ENCODE data around the gene PAGR1.
A peak's percentile ranks its signal among the peaks of the same experiment; 100 is the strongest.

PAGR1 gene

GRCh38 chr16:29804020-29804419 is 11.9 kb upstream of the PAGR1 start:
- Histone ChIP-seq H3K4me3 (ENCODE audit: low read depth, low read length) (no peak overlapping the region), H3K4me1 (ENCODE audit: control insufficient read depth, insufficient read depth, low read length) (peaks cover 11% of the 10 kb centered on the region), H3K9me3 (ENCODE audit: control insufficient read depth, insufficient read depth, low read depth, low read length) (no peaks in the 10 kb centered on the region), H3K36me3 (ENCODE audit: control insufficient read depth in 2 of 2, insufficient read depth in 1 of 2, low read length in 2 of 2) (peaks cover 9 to 67% of the 10 kb centered on the region in 2 experiments; a peak in 2 of 3 replicates), H3K27ac (ENCODE audit: extremely low read depth, low read depth, low read length) (peak overlapping the region; percentile 100; the same call in 1 of the 2 replicates)
- CTCF ChIA-PET: interaction anchor here (0.6 to 3.4 kb wide), 11 partner anchors 12 to 1182 kb away, joined by 3 to 28 read pairs (median 3); partner anchors contain the start of genes ALDOA, HSD3B7, KIF22 and PAGR1
- POLR2A ChIA-PET: interaction anchor here (0.6 to 2.5 kb wide), 15 partner anchors 8 to 1243 kb away, joined by 3 to 18 read pairs (median 3); partner anchors contain the start of genes ALDOA, KIF22, PAGR1 and STX4
- TF ChIP-seq INSM2 (tag by site-specific recombination; IDR thresholded peaks at IDR 0.05) (0 out of 2 replicates have a peak, but pooled peaks have one; percentile 15), BCL11A (tag by site-specific recombination; IDR thresholded peaks at IDR 0.05; ENCODE audit: low read depth) (no peak), ZNF555 (tag by site-specific recombination; conservative IDR thresholded peaks at IDR 0.05) (no peak), ZNF843 (tag by site-specific recombination; IDR thresholded peaks at IDR 0.05) (no peak), GLI4 (tag by site-specific recombination; IDR thresholded peaks at IDR 0.05) (no peak), ZNF830 (tag by site-specific recombination; IDR thresholded peaks at IDR 0.05; ENCODE audit: low read depth) (no peak), ZNF23 (tag by site-specific recombination; IDR thresholded peaks at IDR 0.05; ENCODE audit: borderline replicate concordance) (no peak), ZNF132 (tag by site-specific recombination; IDR thresholded peaks at IDR 0.05; ENCODE audit: borderline replicate concordance) (no peak), ZNF19 (tag by site-specific recombination; IDR thresholded peaks at IDR 0.05; ENCODE audit: low read depth) (no peak), ZNF600 (tag by site-specific recombination; IDR thresholded peaks at IDR 0.05) (peak; percentile 44; the same call in 1 of the 2 replicates), YY1 (tag by site-specific recombination; IDR thresholded peaks at IDR 0.05) (no peak), ZNF518A (tag by site-specific recombination; conservative IDR thresholded peaks at IDR 0.05; ENCODE audit: low read depth) (no peak), GLI2 (tag by site-specific recombination; IDR thresholded peaks at IDR 0.05; ENCODE audit: borderline replicate concordance, low read depth) (no peak), ZBTB17 (tag by site-specific recombination; IDR thresholded peaks at IDR 0.05) (peak; percentile 93), ZNF701 (tag by site-specific recombination; IDR thresholded peaks at IDR 0.05) (no peak), ZNF280C (tag by site-specific recombination; IDR thresholded peaks at IDR 0.05) (no peak), ZFHX2 (tag by site-specific recombination; conservative IDR thresholded peaks at IDR 0.05) (no peak), ZNF140 (tag by site-specific recombination; IDR thresholded peaks at IDR 0.05) (no peak), ZNF76 (tag by site-specific recombination; IDR thresholded peaks at IDR 0.05; ENCODE audit: borderline replicate concordance, low read depth) (no peak), ZNF169 (tag by site-specific recombination; IDR thresholded peaks at IDR 0.05) (no peak), ZNF580 (tag by site-specific recombination; IDR thresholded peaks at IDR 0.05) (no peak), ZFP69B (tag by site-specific recombination; IDR thresholded peaks at IDR 0.05) (no peak), ZXDB (tag by site-specific recombination; IDR thresholded peaks at IDR 0.05) (no peak), ZNF146 (tag by site-specific recombination; IDR thresholded peaks at IDR 0.05) (0 out of 2 replicates have a peak, but pooled peaks have one; percentile 3), ZNF302 (tag by site-specific recombination; IDR thresholded peaks at IDR 0.05; ENCODE audit: low read depth) (no peak), KLF16 (tag by site-specific recombination; IDR thresholded peaks at IDR 0.05) (no peak), ZNF768 (tag by site-specific recombination; IDR thresholded peaks at IDR 0.05) (no peak)
